DMS 273 treated with DMSO at 0.1 percent for 48 hours (cell line): ENCODE results near the gene AKAP7.

ENCODE experiments used
- DNase-seq: peaks from one replicate; lab custom pipeline; 2025; lab: John Stamatoyannopoulos, UW

AKAP7 gene

DNA sequence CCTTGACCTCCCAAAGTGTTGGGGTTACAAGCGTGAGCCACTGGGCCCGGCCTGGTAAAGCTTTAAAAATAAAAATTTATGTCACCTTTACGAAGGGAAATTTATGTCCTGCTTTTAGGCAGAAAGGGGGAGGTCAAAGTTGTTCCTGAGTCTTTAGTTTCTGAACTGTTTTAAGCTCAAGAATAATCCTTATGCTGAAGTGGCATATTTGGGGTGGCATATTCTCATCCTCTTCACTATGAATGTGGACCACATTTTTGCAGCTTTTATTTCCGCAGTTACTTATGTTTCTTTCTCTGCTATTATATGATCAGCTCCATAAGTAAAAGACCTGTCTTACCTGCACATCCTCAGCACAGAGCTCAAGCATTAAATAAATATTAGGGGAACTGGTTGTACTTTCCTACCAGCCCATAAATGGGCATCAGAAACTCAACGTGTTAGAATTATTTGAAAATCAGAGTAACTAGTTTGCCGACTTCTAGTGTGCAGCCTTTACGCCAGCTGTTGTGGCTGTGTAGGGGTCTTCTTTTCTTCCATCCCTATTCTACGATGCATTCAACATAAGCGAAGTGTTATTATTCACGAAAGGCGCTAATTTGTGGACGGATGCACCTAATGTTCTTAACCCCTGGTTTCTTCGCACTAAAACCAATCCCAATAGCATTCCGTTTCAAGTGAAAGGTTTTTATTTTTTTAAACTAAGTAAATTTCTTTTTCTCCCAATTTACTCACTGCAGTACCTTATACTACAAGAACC is 867 bp upstream of the AKAP7 start:
- no peak for DNase-seq

- DNase-seq = no peak
These were observed 355 bp upstream of the AKAP7 start for GRCh38 chr6:131134980-131135243.

DNA sequence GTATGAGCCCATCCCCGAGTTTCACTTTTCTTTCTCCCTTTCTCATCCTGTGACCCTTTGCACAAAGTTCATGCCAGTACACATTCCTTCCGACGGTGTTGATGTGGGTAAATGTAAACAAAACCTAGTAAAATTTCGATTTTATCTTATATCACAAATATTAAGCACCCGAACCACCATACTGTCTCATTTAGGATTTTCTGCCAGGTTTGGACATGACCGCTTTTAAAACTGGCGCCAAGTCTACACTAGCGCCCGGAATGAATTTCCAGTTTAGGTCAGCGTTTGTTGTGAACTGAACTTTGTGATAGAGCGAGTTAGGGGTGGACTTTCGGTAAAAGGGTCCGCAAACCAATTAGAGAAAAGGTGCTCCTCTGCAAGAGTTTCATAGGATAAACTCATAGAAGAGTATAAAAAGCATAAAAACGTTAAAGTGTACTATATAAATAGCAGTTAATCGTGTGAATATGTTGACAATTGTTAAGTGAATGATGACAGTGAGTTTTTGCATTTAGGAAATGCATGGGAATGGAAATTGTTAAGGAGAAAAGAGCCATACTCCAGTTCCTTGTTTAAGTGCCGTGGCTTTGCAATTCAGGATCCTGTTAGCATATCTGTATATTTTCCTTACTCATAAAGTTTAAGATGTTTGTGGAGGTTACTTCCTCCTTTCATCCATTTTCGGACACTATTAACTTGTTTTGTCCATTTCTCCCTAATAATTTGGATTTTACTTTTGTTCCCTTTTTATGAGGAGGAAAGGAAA is 937 bp downstream of the AKAP7 start:
- DNase-seq = no peak

DNA sequence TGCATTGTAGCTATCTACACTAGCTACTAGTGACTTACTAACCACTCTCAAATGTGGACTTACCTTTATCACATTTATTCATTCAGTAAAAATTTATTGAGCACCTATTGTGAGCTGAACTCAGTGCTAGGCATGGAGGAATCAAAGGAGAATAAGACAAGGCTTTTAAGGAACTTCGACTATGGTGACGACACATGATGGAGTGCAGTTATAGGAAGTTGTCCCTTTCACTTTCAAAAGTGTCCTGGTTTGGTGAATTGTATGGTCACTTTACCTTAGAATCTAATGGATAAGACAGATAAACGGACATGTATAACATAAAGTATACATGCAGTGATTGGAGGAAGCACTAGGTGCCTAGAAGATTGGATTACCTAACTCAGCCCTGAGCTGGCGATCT is 4.3 kb downstream of the AKAP7 start:
- no peak for DNase-seq

GRCh38 chr6:131143319-131143718 is 8.1 kb downstream of the AKAP7 start:
- DNase-seq = no peak

- DNase-seq = no peak
These were observed 11.6 kb downstream of the AKAP7 start for GRCh38 chr6:131146865-131147264.

- DNase-seq = no peak
These were observed 21.1 kb downstream of the AKAP7 start for GRCh38 chr6:131156411-131156810.

GRCh38 chr6:131159578-131159977 is 24.3 kb downstream of the AKAP7 start:
- DNase-seq = no peak

- no peak for DNase-seq
These were observed 25.0 kb downstream of the AKAP7 start for GRCh38 chr6:131160254-131160758.

DNA sequence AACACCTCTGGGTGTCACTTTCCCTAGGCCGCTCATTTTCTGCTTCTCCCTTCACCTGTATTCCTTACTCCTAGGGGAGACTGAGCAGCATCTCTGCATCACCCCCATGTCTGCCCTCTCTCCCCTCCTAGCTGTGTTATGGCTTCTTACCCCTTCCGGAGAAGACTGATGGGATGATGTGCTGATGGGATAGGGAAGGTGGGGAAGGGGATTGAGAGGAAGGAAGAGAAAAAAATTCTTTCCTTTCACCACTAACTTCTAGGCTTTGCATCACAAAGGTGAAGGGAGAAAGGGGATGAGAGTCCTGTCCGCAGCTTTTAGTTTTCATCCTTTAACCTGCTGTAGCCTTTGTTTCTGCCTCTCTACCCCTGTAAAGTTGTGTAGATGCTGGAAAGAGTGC is 26.7 kb downstream of the AKAP7 start:
- DNase-seq = no peak

DNA sequence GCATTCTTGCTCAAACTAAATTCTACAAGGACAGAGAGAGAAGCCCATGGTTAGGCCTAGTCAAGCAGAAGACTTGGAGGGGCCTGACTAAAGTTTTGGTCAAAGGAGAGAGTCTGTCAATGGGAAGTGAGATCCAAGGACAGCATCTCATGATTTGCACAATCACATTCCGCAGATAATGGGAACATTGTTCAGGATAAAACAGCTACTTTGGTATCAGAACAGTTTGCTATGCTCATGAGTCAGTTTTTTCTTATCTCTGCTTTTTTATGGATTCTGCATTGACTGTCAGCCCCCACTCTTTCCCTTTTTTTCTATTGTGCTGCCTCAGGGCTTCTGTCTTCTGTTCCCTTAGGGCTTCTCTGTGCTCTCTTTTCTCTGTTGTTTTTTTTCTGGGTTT is 28.6 kb downstream of the AKAP7 start:
- no peak for DNase-seq

DNA sequence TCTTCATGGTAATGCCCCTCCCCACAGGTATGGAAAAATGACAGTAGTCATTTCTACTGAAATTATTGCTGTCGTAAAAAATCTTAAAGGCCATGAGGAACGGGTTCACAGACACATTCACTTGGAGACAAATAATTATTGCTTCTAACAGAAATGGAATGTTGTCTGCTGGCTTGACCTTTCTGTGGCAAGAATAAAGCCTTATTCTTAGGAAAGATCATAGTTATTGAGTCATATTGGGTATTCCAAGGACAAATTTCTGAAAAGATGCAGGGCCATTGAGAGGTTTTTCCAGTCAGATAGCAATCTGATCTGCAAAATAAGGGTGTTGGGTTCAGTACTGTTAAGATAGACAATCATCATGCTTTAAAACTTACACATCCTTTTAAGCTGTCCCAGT is 29.2 kb downstream of the AKAP7 start:
- DNase-seq = no peak

DNA sequence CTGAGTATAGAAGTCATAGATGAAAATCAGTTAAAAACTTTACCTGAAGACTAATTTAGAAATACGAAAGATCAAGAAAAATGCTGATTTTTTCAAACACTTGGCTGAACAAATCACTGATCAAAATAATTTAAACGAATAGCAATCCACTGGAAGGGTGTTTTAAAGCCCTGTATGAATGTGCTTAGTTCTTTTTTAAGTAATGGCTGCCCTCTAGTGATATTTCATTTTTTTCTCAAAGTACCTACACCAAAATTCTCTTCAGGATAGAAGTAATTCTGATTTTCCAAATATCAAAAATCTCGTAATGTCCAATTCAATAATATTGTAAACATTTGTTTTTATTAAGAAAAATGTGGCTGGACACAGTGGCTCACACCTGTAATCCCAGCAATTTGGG is 32.5 kb downstream of the AKAP7 start:
- no peak for DNase-seq

GRCh38 chr6:131169613-131170012 is 34.3 kb downstream of the AKAP7 start:
- no peak for DNase-seq

GRCh38 chr6:131172222-131172621 is 37.0 kb downstream of the AKAP7 start:
- DNase-seq = no peak

GRCh38 chr6:131173680-131174079 is 38.4 kb downstream of the AKAP7 start:
- no peak for DNase-seq

GRCh38 chr6:131175564-131175963 is 40.3 kb downstream of the AKAP7 start:
- DNase-seq = no peak

GRCh38 chr6:131177996-131178395 is 42.7 kb downstream of the AKAP7 start:
- DNase-seq = no peak

GRCh38 chr6:131182991-131183425 is 47.7 kb downstream of the AKAP7 start:
- no peak for DNase-seq

- no peak for DNase-seq
These were observed 48.3 kb downstream of the AKAP7 start for GRCh38 chr6:131183427-131184095.

DNA sequence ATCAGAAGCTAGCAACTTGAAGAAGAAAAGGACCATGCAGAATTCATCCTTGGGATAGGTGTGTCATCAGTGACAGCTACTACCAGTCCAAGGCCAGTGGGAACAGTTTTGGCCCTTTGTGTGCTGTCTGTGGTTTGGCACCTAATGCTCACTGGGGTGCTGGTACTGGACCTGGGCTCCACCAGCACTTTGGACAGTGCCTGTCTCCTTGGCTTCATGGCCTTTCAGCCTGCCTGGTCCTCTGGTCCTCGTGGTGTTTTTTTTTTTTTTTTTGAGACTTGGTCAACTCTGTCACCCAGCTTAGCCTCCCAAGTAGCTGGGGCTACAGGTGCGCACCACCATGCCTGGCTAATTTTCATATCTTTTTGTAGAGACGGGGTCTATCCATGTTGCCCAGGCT is 56.3 kb downstream of the AKAP7 start:
- no peak for DNase-seq

- no peak for DNase-seq
These were observed 62.4 kb downstream of the AKAP7 start for GRCh38 chr6:131197716-131198115.
